Rectal smooth muscle tissue (tissue), 1 donor: ENCODE data around the gene MKLN1.
"Not testable (repeated sequence)": the region's sequence is repeated elsewhere in the genome, so short reads cannot be mapped to it uniquely, and the experiment has no call there.

ENCODE experiments used
- H3K27ac ChIP-seq: one replicate; pipeline ENCODE4 v1.7.0; 2013; ENCODE audit warnings: low read depth, low read length, inconsistent platforms
- H3K27me3 ChIP-seq: one replicate; pipeline ENCODE4 v1.7.0; 2013; ENCODE audit warnings: low read length; ENCODE audit not compliant: control insufficient read depth, insufficient read depth
- H3K36me3 ChIP-seq: one replicate; pipeline ENCODE4 v1.7.0; 2013; ENCODE audit warnings: low read length; ENCODE audit not compliant: control insufficient read depth, insufficient read depth
- H3K4me1 ChIP-seq: one replicate; pipeline ENCODE4 v1.7.0; 2013; ENCODE audit warnings: low read length; ENCODE audit not compliant: control insufficient read depth, insufficient read depth
- H3K4me3 ChIP-seq: one replicate; pipeline ENCODE4 v1.7.0; 2013; ENCODE audit warnings: low read length
- H3K9ac ChIP-seq: one replicate; pipeline ENCODE4 v1.7.0; 2013; ENCODE audit warnings: low read length

Gene MKLN1

GRCh38 chr7:131513245-131514061, 185.8 kb downstream of the MKLN1 start:
- Histone ChIP-seq H3K27ac (no peak overlapping the region), H3K9ac (no peak overlapping the region), H3K36me3 (no peaks in the 10 kb centered on the region), H3K27me3 (no peaks in the 10 kb centered on the region), H3K4me1 (no peaks in the 10 kb centered on the region), H3K4me3 (no peak overlapping the region)

- not testable (repeated sequence) for H3K27me3 ChIP-seq, H3K36me3 ChIP-seq, H3K4me3 ChIP-seq, H3K27ac ChIP-seq, H3K4me1 ChIP-seq, H3K9ac ChIP-seq
Observed at GRCh38 chr7:131515471-131515870, 187.8 kb downstream of the MKLN1 start.

GRCh38 chr7:131517218-131517923, 189.7 kb downstream of the MKLN1 start:
- Histone ChIP-seq H3K27me3 (no peaks in the 10 kb centered on the region), H3K4me1 (peaks cover 2% of the 10 kb centered on the region), H3K36me3 (no peaks in the 10 kb centered on the region), H3K9ac (no peak overlapping the region), H3K27ac (no peak overlapping the region), H3K4me3 (no peak overlapping the region)

- no peak overlapping the region for H3K27ac ChIP-seq
- no peaks in the 10 kb centered on the region for H3K27me3 ChIP-seq
- peaks cover 2% of the 10 kb centered on the region for H3K4me1 ChIP-seq
- H3K4me3 ChIP-seq: no peak overlapping the region
- no peaks in the 10 kb centered on the region for H3K36me3 ChIP-seq
- no peak overlapping the region for H3K9ac ChIP-seq
Observed at GRCh38 chr7:131518626-131519025, 190.9 kb downstream of the MKLN1 start.

GRCh38 chr7:131521651-131522163, 194.0 kb downstream of the MKLN1 start:
- Histone ChIP-seq H3K4me1 (peaks cover 2% of the 10 kb centered on the region), H3K27me3 (no peaks in the 10 kb centered on the region), H3K4me3 (no peak overlapping the region), H3K27ac (peak overlapping the region; percentile 27), H3K36me3 (no peaks in the 10 kb centered on the region), H3K9ac (no peak overlapping the region)

- Histone ChIP-seq H3K9ac (no peak overlapping the region), H3K27ac (peak overlapping the region; percentile 14), H3K4me1 (peaks cover 2% of the 10 kb centered on the region), H3K27me3 (no peaks in the 10 kb centered on the region), H3K4me3 (peak overlapping the region; percentile 49), H3K36me3 (no peaks in the 10 kb centered on the region)
Observed at GRCh38 chr7:131522325-131522930, 194.8 kb downstream of the MKLN1 start.

- H3K27me3 ChIP-seq: no peaks in the 10 kb centered on the region
- H3K9ac ChIP-seq: no peak overlapping the region
- no peak overlapping the region for H3K4me3 ChIP-seq
- no peaks in the 10 kb centered on the region for H3K36me3 ChIP-seq
- H3K4me1 ChIP-seq: peaks cover 2% of the 10 kb centered on the region
- H3K27ac ChIP-seq: no peak overlapping the region
Observed at GRCh38 chr7:131524115-131524514, 196.4 kb downstream of the MKLN1 start.

- no peak overlapping the region for H3K27ac ChIP-seq
Observed at GRCh38 chr7:131524703-131525102, 197.0 kb downstream of the MKLN1 start.

GRCh38 chr7:131525820-131526219, 198.1 kb downstream of the MKLN1 start:
- H3K27me3 ChIP-seq: no peaks in the 10 kb centered on the region
- peaks cover 2% of the 10 kb centered on the region for H3K4me1 ChIP-seq
- H3K4me3 ChIP-seq: no peak overlapping the region
- H3K9ac ChIP-seq: no peak overlapping the region
- no peak overlapping the region for H3K27ac ChIP-seq
- H3K36me3 ChIP-seq: no peaks in the 10 kb centered on the region

More at GRCh38 chr7:131524703-131525102, 197.0 kb downstream of the MKLN1 start:
- Histone ChIP-seq H3K9ac (no peak overlapping the region), H3K4me1 (peaks cover 2% of the 10 kb centered on the region), H3K4me3 (no peak overlapping the region), H3K36me3 (no peaks in the 10 kb centered on the region), H3K27me3 (no peaks in the 10 kb centered on the region)

- H3K36me3 ChIP-seq: no peaks in the 10 kb centered on the region
- H3K4me3 ChIP-seq: no peak overlapping the region
- H3K27me3 ChIP-seq: no peaks in the 10 kb centered on the region
- H3K9ac ChIP-seq: no peak overlapping the region
- no peaks in the 10 kb centered on the region for H3K4me1 ChIP-seq
- H3K27ac ChIP-seq: no peak overlapping the region
Observed at GRCh38 chr7:131527456-131527855, 199.8 kb downstream of the MKLN1 start.

- no peak overlapping the region for H3K27ac ChIP-seq
Observed at GRCh38 chr7:131529179-131529578, 201.5 kb downstream of the MKLN1 start.

GRCh38 chr7:131529617-131530016, 201.9 kb downstream of the MKLN1 start:
- no peaks in the 10 kb centered on the region for H3K27me3 ChIP-seq
- H3K27ac ChIP-seq: no peak overlapping the region
- H3K4me3 ChIP-seq: no peak overlapping the region
- no peaks in the 10 kb centered on the region for H3K36me3 ChIP-seq
- H3K9ac ChIP-seq: no peak overlapping the region
- H3K4me1 ChIP-seq: no peaks in the 10 kb centered on the region

More at GRCh38 chr7:131529179-131529578, 201.5 kb downstream of the MKLN1 start:
- H3K36me3 ChIP-seq: no peaks in the 10 kb centered on the region
- H3K4me3 ChIP-seq: no peak overlapping the region
- no peaks in the 10 kb centered on the region for H3K4me1 ChIP-seq
- H3K27me3 ChIP-seq: no peaks in the 10 kb centered on the region
- no peak overlapping the region for H3K9ac ChIP-seq
